Peyer's patch (tissue), 4 donors: ENCODE data around the gene CYP2F1.

ENCODE experiments used
- CTCF ChIP-seq, 6 experiments: fragments of 450-650 bp in 4 of 6; fragments of 200-600 bp in 2 of 6; sonication (generic) in 1 of 6; IDR thresholded peaks; one replicate each; pipeline ENCODE4 v1.5.1; 2017 to 2019; ENCODE audit warnings: antibody characterized with exemption in 6 of 6, mild to moderate bottlenecking in 3 of 6, moderate library complexity in 1 of 6
- POLR2A ChIP-seq, 2 donors: fragments of 450-650 bp; IDR thresholded peaks; one replicate each; pipeline ENCODE4 v1.5.1; 2017; ENCODE audit warnings: antibody characterized with exemption in 2 of 2, mild to moderate bottlenecking in 2 of 2, moderate library complexity in 2 of 2

GRCh38 chr19:41133260-41133659, 19.0 kb downstream of the CYP2F1 start:
- TF ChIP-seq CTCF (IDR thresholded peaks at IDR 0.05) (no peak), POLR2A (IDR thresholded peaks at IDR 0.05) (no peak)
